GM12892 (cell line): ENCODE results near the gene CFAP61.

Experiments used
- DNase-seq: peaks from one replicate; pipeline ENCODE4 v3.0.0; 2011; ENCODE audit not compliant: insufficient read length
- FAIRE-seq: peaks from 2 replicates; lab custom pipeline; 2011; peaks lifted over from hg19 to GRCh38; lab: Jason Lieb, UNC
- POLR2A ChIP-seq: IDR thresholded peaks from 2 replicates; pipeline ENCODE4 v1.6.1; 2011; ENCODE audit warnings: low read depth, low read length, control low read depth
- POLR2AphosphoS5 ChIP-seq: IDR thresholded peaks from 2 replicates; pipeline ENCODE4 v1.6.1; 2011; ENCODE audit warnings: low read depth, low read length, control low read depth
- TAF1 ChIP-seq: IDR thresholded peaks from 2 replicates; pipeline ENCODE4 v1.6.1; 2011; ENCODE audit warnings: low read depth, mild to moderate bottlenecking, control low read depth, low read length, borderline replicate concordance

Gene CFAP61

DNA sequence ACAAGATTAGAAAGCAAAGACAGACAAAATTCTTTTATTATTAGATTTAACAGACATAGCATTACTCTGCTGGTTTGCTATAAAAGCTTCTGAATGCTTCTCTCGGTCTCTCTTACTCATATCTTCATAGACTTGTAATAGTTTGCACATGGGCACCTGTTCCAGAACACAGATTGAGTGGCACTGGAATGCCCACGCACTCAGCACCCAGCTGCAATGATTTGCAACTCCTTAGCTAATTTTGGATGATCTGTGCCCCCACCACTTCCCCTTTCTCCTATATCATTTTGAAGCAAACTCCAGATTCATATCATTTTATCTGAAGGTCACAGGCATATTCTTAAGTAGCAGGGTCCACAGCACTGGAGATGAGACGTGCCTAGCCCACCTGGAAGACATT, 148.8 kb downstream of the CFAP61 start:
- TF ChIP-seq POLR2AphosphoS5, result no peak
- no peak for TF ChIP-seq POLR2A
- no peak for TF ChIP-seq TAF1
- FAIRE-seq, result no peak
- no peak for DNase-seq

- FAIRE-seq (no peak), DNase-seq (no peak)
- TF ChIP-seq POLR2A, result no peak
- no peak for TF ChIP-seq TAF1
- TF ChIP-seq POLR2AphosphoS5, result no peak
Observed at GRCh38 chr20:20201639-20202038, 149.3 kb downstream of the CFAP61 start.

- FAIRE-seq (no peak), DNase-seq (no peak)
- TF ChIP-seq TAF1 (no peak), POLR2AphosphoS5 (no peak), POLR2A (no peak)
Observed at GRCh38 chr20:20202768-20203167, 150.4 kb downstream of the CFAP61 start.

DNA sequence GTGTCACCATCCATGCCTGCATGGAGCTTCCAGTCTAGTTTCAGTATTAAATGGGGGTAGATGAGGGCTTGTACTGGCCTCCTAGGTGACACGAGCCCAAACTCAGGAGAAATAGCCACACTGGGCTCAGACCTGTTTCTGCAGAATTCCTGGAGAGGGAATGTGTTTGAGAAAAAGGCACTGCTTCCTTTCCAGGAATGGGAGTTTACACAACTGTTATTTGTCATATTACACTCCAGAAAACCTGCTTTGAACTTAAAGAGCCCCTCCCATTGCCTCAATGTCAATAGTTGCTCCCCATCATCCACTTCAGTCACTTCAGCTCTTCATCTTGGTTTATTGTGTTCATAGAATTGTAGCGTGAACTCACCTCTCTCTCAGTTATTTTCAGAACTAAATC, 151.5 kb downstream of the CFAP61 start:
- FAIRE-seq (no peak), DNase-seq (no peak)
- TF ChIP-seq POLR2A (no peak), POLR2AphosphoS5 (no peak), TAF1 (no peak)

DNA sequence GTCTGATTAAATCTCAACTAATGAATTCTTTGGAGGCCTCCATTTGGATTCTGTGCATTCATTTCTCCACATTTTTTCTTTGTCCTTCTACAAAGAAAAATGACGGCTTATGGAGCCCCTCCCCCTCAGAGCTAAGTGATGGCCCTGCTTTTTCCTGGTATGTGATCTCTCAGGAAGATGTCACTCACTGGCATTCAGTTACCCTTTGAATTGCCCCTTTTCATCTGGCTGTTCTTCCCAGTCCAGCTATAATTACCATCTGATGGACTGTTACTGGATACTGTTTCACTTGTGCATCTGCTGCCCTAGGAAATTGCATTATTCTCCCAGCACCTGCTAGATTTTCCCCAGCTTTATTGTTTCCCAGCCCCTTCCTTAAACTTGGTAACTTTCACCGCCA, 151.9 kb downstream of the CFAP61 start:
- TF ChIP-seq POLR2AphosphoS5, result no peak
- TF ChIP-seq TAF1, result no peak
- no peak for TF ChIP-seq POLR2A
- no peak for DNase-seq
- no peak for FAIRE-seq

- DNase-seq (no peak), FAIRE-seq (no peak)
- TF ChIP-seq POLR2AphosphoS5, result no peak
- no peak for TF ChIP-seq POLR2A
- no peak for TF ChIP-seq TAF1
Observed at GRCh38 chr20:20205141-20205861, 153.0 kb downstream of the CFAP61 start.

- FAIRE-seq, result no peak
- no peak for DNase-seq
- TF ChIP-seq TAF1, result no peak
- TF ChIP-seq POLR2AphosphoS5, result no peak
- no peak for TF ChIP-seq POLR2A
Observed at GRCh38 chr20:20205862-20206236, 153.5 kb downstream of the CFAP61 start.

- TF ChIP-seq POLR2AphosphoS5, result no peak
- no peak for FAIRE-seq
Observed at GRCh38 chr20:20206788-20207187, 154.5 kb downstream of the CFAP61 start.

GRCh38 chr20:20207291-20207690, 155.0 kb downstream of the CFAP61 start:
- FAIRE-seq, result no peak
- DNase-seq, result no peak
- TF ChIP-seq POLR2A (no peak), TAF1 (no peak), POLR2AphosphoS5 (no peak)

More at GRCh38 chr20:20206788-20207187, 154.5 kb downstream of the CFAP61 start:
- no peak for DNase-seq

DNA sequence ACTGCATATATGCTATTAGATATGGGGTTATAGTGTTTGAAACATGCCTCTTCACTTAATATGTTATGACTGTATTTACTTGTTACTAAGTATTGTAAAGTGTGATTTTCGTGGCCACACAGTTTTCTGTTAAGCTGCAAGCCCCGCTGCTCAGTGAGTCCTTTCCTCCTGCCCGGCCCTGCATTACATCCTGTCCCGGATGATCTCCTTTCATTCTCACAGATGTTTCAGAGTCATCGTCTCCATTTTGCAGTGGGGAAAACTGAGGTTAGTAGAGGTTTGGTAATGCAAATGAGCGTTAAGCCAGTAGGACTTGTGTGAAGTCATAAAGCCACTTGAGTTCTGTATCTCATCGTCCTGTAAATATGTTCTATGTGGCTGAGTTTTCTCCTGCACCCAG, 155.5 kb downstream of the CFAP61 start:
- TF ChIP-seq POLR2A (no peak), POLR2AphosphoS5 (no peak), TAF1 (no peak)
- peak; percentile 78 for FAIRE-seq
- no peak for DNase-seq

GRCh38 chr20:20209684-20210083, 157.4 kb downstream of the CFAP61 start:
- FAIRE-seq (no peak), DNase-seq (no peak)
- no peak for TF ChIP-seq TAF1
- TF ChIP-seq POLR2A, result no peak
- TF ChIP-seq POLR2AphosphoS5, result no peak

DNA sequence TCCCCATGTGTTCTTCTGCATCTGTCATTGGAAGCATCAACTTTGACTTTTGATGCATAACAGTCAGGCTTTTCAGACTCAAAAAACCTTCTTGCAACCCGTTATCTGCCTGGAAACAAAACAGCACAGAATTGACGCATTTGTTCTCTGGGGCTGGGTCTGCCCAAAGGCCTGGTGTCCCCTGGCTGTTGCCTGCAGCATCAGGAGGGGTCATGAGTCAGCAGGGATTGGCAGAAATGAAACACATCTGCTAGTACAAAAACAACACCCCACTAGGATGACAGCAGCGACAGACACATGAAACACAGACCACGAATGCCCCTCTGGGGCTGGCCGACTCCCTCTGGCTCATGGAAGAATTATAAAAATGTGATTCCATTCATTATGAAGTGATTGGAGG, 158.0 kb downstream of the CFAP61 start:
- no peak for DNase-seq
- no peak for FAIRE-seq
- TF ChIP-seq POLR2A (no peak), TAF1 (no peak), POLR2AphosphoS5 (no peak)

DNA sequence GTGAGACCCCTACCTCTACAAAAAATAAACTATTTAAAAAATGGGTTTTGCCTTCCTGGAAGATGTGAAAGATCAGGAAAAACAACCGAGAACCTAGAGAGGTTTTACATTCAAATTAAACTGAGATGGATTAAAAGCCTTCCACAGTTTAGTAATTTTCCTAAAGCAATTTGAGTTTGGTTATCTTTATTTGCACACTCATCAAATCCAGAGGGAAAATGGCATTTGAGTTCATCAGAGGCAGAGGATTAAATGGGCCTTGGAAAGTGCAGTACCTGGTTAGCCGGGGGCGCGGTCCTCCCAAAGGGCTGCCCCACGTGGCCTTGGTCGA, 158.6 kb downstream of the CFAP61 start:
- TF ChIP-seq TAF1, result no peak
- TF ChIP-seq POLR2AphosphoS5, result no peak
- no peak for TF ChIP-seq POLR2A
- FAIRE-seq (no peak), DNase-seq (no peak)
